ENCODE data around the gene NXNL1. TPM values are rescaled to one million over a fixed set of nuclear protein-coding genes. Genes with fewer than 3 reads are reported as not detected.

NXNL1 gene
- total and polyA plus RNA-seq, 2 of the 4 experiments (the other 2 are of a cell fraction), result not detected

DNA sequence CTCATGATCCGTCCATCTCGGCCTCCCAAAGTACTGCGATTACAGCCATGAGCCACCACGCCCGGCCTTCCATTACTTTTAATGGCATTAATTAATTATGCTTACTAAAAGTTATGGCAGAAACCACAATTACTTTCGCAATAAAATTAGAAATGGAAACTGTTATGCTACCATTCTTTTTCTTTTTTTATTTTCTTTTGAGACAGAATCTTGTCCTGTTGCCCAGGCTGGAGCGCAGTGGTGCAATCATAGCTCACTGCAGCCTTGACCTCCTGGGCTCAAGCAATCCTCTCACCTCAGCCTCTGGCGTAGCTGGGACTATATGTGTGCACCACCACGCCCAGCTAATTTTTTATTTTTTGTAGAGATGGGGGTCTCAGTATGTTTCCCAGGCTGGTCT is 50.7 kb downstream of the NXNL1 start:
- H2AK5ac ChIP-seq (ENCODE audit: low read depth, low read length), result no peak overlapping the region
- no peak overlapping the region for H2BK20ac ChIP-seq (ENCODE audit: low read depth, low read length)
- no peak overlapping the region for H2AK9ac ChIP-seq (replicated peaks; ENCODE audit: low read depth, low read length, poor library complexity)
- no peaks in the 10 kb centered on the region for H4K20me1 ChIP-seq (ENCODE audit: insufficient read depth, low read length)
- no peak overlapping the region for H2BK120ac ChIP-seq (ENCODE audit: low read depth, low read length)
- H2AFZ ChIP-seq (replicated peaks; ENCODE audit: low read length, poor library complexity), result no peak overlapping the region
- no peak overlapping the region for H3K23ac ChIP-seq (ENCODE audit: low read depth, low read length)
- in situ Hi-C loops (cut with MboI; ENCODE audit: low sequenced_read_pairs) (no loop called here), dilution Hi-C loops (cut with HindIII; ENCODE audit: low sequenced_read_pairs, unreplicated experiment) (no loop called here), intact Hi-C loops (cut with micrococcal nuclease) (no loop called here)
- H3K36me3 ChIP-seq (ENCODE audit: control insufficient read depth, insufficient read depth, low read length), result no peaks in the 10 kb centered on the region
- no peak overlapping the region for H3K9ac ChIP-seq (ENCODE audit: low read depth, low read length)
- no peak overlapping the region for H2BK15ac ChIP-seq (ENCODE audit: low read depth, low read length)
- no peak overlapping the region for H3K4ac ChIP-seq (ENCODE audit: low read depth, low read length)
- no peaks in the 10 kb centered on the region for H3K9me3 ChIP-seq (ENCODE audit: control insufficient read depth, insufficient read depth, low read length)
- ATAC-seq (ENCODE audit: low read depth) (no peak), DNase-seq (no peak)
- no peak overlapping the region for H4K91ac ChIP-seq (ENCODE audit: insufficient read depth, low read depth, low read length)
- H3K4me3 ChIP-seq (ENCODE audit: insufficient read depth, low read depth, low read length), result no peak overlapping the region
- H4K5ac ChIP-seq (ENCODE audit: low read depth, low read length), result no peak overlapping the region
- 0 out of 2 replicates have a peak, but pooled peaks cover 1% of the 10 kb centered on the region for H3K27me3 ChIP-seq (ENCODE audit: control insufficient read depth, insufficient read depth, low read length)
- H3K14ac ChIP-seq (replicated peaks; ENCODE audit: low read depth, low read length), result no peak overlapping the region
- H3K79me1 ChIP-seq (ENCODE audit: low read depth in 1 of 2, low read length in 2 of 2), result no peaks in the 10 kb centered on the region
- CTCF ChIA-PET, result no interaction called here
- no peak overlapping the region for H3K4me2 ChIP-seq (ENCODE audit: low read depth, low read length)
- H3K27ac ChIP-seq (ENCODE audit: insufficient read depth, low read length), result no peak overlapping the region
- H3K4me1 ChIP-seq (ENCODE audit: control insufficient read depth, insufficient read depth, low read length), result peaks cover 7% of the 10 kb centered on the region
- BruUV-seq (replicated peaks), result no TSS peak
- no peak overlapping the region for H4K8ac ChIP-seq (ENCODE audit: low read depth in 2 of 2, low read length in 2 of 2)
- no peak overlapping the region for H3K18ac ChIP-seq (ENCODE audit: low read depth, low read length)
- TF ChIP-seq MXI1 (IDR thresholded peaks at IDR 0.05; ENCODE audit: borderline replicate concordance, low read depth, low read length) (no peak), SMC3 (IDR thresholded peaks at IDR 0.05; ENCODE audit: low read depth, low read length) (no peak), RCOR1 (IDR thresholded peaks at IDR 0.05; ENCODE audit: insufficient replicate concordance, low read length) (no peak), FOS (IDR thresholded peaks at IDR 0.05; ENCODE audit: low read depth, low read length) (no peak), CEBPB (IDR thresholded peaks at IDR 0.05; ENCODE audit: low read depth, low read length) (no peak), RAD21 (IDR thresholded peaks at IDR 0.05; ENCODE audit: low read length) (no peak)
- WGBS, 2 experiments (ENCODE audit: extremely low coverage in 2 of 2, insufficient read length in 1 of 2), result 72% methylated on average over 2 of the region's 9 CpGs; no CpG with 5 or more reads in 1 of the 2 experiments
- POLR2A ChIA-PET (ENCODE audit: unreplicated experiment), result no interaction called here
- no peak overlapping the region for H3K56ac ChIP-seq (ENCODE audit: extremely low read depth, insufficient read depth, low read length)
- H3K9me1 ChIP-seq (ENCODE audit: insufficient read depth, low read length), result peaks cover 2% of the 10 kb centered on the region; the same call in 1 of the 2 replicates
- no peak overlapping the region for H2BK5ac ChIP-seq (ENCODE audit: low read depth, low read length, poor library complexity, severe bottlenecking)

Measured in IMR-90 (cell line).